Nephron (organoid): ENCODE data around the gene SRRM3.
"Not testable (repeated sequence)": the region's sequence is repeated elsewhere in the genome, so short reads cannot be mapped to it uniquely, and the experiment has no call there.

Experiments used
- H3K27ac Mint-ChIP-seq, 3 experiments: 2 replicates each; pipeline ENCODE4 v1.8.0; 2020; ENCODE audit warnings: mixed read lengths in 3 of 3, mild to moderate bottlenecking in 2 of 3, moderate library complexity in 1 of 3
- H3K27me3 Mint-ChIP-seq: 2 replicates; pipeline ENCODE4 v1.8.0; 2021; ENCODE audit warnings: low read depth, mild to moderate bottlenecking, moderate library complexity, mixed read lengths
- H3K36me3 Mint-ChIP-seq: 2 replicates; pipeline ENCODE4 v1.8.0; 2020; ENCODE audit warnings: low read depth, mixed read lengths
- H3K4me1 Mint-ChIP-seq: 2 replicates; pipeline ENCODE4 v1.8.0; 2020; ENCODE audit warnings: mixed read lengths
- H3K4me3 Mint-ChIP-seq, 3 experiments: 2 replicates each; pipeline ENCODE4 v1.8.0; 2020; ENCODE audit warnings: mild to moderate bottlenecking in 3 of 3, mixed read lengths in 3 of 3, moderate library complexity in 2 of 3
- H3K9me3 Mint-ChIP-seq: 2 replicates; pipeline ENCODE4 v1.8.0; 2020; ENCODE audit warnings: mixed read lengths
- TF ChIP-seq, protein P1 (sequence below), 3 experiments: fragments of 200-600 bp; sonication (generic); IDR thresholded peaks; one replicate each; pipeline ENCODE4 v1.5.0; 2021; ENCODE audit warnings: antibody characterized with exemption in 3 of 3; ENCODE audit not compliant: unreplicated experiment in 3 of 3

Gene SRRM3

DNA sequence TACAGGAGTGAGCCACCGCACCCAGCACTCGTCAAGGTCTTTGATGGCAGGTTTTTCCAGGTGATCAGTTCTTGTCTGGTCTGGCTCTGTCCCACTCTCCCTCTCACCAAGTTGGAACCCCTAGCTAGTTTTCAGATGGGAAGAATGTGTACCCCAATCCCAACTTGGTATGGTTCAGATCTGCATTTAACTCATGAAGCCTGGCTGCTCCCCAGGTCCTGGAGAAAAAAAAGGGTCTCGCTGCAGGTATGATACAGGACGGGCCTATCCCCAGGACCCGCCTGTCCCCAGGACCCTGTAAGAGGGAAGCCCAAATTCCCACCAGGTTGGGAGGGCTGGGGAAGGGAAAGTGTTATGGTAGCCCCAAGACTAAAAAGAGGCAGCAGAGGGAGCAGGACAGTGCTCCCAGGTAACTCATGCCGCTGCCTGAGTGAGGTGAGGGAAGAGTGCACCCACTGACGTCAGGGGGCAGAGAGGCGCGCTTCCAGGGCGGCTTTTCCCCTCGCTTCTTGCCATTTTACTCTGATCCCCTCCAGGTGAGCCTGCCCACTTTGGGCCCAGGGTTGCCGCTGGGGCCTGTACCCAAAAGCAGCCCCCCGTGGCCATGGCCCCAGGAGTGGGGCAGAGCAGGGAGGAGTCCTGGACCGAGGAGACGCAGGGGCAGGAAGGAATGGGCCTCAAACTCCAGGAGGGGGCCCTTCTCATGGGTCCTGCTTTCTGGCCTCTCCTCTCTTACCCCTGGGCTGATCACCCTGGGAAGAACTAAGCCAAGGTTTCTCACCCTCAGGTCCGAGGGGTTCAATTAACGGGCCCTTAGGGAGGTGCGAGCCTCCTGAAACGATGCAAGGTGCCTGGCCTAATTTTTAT lies 36.4 kb upstream of the SRRM3 start:
- Mint-ChIP-seq H3K27me3 (no peaks in the 10 kb centered on the region), H3K9me3 (no peaks in the 10 kb centered on the region), H3K4me3 (peak overlapping the region; percentile 21 to 54 (median 52)), H3K36me3 (no peaks in the 10 kb centered on the region), H3K27ac (no peak overlapping the region), H3K4me1 (no peaks in the 10 kb centered on the region)
- TF ChIP-seq, protein P1, sequence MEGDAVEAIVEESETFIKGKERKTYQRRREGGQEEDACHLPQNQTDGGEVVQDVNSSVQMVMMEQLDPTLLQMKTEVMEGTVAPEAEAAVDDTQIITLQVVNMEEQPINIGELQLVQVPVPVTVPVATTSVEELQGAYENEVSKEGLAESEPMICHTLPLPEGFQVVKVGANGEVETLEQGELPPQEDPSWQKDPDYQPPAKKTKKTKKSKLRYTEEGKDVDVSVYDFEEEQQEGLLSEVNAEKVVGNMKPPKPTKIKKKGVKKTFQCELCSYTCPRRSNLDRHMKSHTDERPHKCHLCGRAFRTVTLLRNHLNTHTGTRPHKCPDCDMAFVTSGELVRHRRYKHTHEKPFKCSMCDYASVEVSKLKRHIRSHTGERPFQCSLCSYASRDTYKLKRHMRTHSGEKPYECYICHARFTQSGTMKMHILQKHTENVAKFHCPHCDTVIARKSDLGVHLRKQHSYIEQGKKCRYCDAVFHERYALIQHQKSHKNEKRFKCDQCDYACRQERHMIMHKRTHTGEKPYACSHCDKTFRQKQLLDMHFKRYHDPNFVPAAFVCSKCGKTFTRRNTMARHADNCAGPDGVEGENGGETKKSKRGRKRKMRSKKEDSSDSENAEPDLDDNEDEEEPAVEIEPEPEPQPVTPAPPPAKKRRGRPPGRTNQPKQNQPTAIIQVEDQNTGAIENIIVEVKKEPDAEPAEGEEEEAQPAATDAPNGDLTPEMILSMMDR (IDR thresholded peaks at IDR 0.05; ENCODE audit: unreplicated experiment in 3 of 3) = no peak

GRCh38 chr7:76165973-76166403 lies 35.7 kb upstream of the SRRM3 start:
- Mint-ChIP-seq H3K4me1 (no peaks in the 10 kb centered on the region), H3K9me3 (no peaks in the 10 kb centered on the region), H3K36me3 (no peaks in the 10 kb centered on the region), H3K27ac (peak overlapping the region; percentile 61 to 88 (median 80)), H3K4me3 (peak overlapping the region; percentile 81 to 87 (median 87)), H3K27me3 (no peaks in the 10 kb centered on the region)
- TF ChIP-seq, protein P1 (IDR thresholded peaks at IDR 0.05; ENCODE audit: unreplicated experiment in 3 of 3) = no peak

- TF ChIP-seq, protein P1 (IDR thresholded peaks at IDR 0.05; ENCODE audit: unreplicated experiment in 3 of 3) = peak in 1 of 3 experiments; percentile 17
- Mint-ChIP-seq H3K27me3 (no peaks in the 10 kb centered on the region), H3K27ac (peak overlapping the region; percentile 61 to 88 (median 80)), H3K4me1 (no peaks in the 10 kb centered on the region), H3K36me3 (no peaks in the 10 kb centered on the region), H3K4me3 (peak overlapping the region; percentile 81 to 87 (median 87)), H3K9me3 (no peaks in the 10 kb centered on the region)
These were observed 35.1 kb upstream of the SRRM3 start for GRCh38 chr7:76166404-76167255.

GRCh38 chr7:76173566-76174205 lies 28.0 kb upstream of the SRRM3 start:
- Mint-ChIP-seq H3K27ac (no peak overlapping the region), H3K9me3 (no peaks in the 10 kb centered on the region), H3K36me3 (no peaks in the 10 kb centered on the region), H3K4me1 (peaks cover 5% of the 10 kb centered on the region), H3K27me3 (peaks cover 9% of the 10 kb centered on the region), H3K4me3 (no peak overlapping the region)
- TF ChIP-seq, protein P1 (IDR thresholded peaks at IDR 0.05; ENCODE audit: unreplicated experiment in 3 of 3) = no peak

GRCh38 chr7:76176951-76177350 lies 24.7 kb upstream of the SRRM3 start:
- H3K9me3 Mint-ChIP-seq, H3K4me1 Mint-ChIP-seq, H3K27ac Mint-ChIP-seq, H3K36me3 Mint-ChIP-seq, H3K4me3 Mint-ChIP-seq, H3K27me3 Mint-ChIP-seq: not testable (repeated sequence)

- H3K4me1 Mint-ChIP-seq = peaks cover 5% of the 10 kb centered on the region
- H3K9me3 Mint-ChIP-seq = no peaks in the 10 kb centered on the region
- H3K27ac Mint-ChIP-seq = no peak overlapping the region
- H3K36me3 Mint-ChIP-seq = no peaks in the 10 kb centered on the region
- H3K27me3 Mint-ChIP-seq = peaks cover 14% of the 10 kb centered on the region
- no peak overlapping the region for H3K4me3 Mint-ChIP-seq
- TF ChIP-seq, protein P1 (IDR thresholded peaks at IDR 0.05; ENCODE audit: unreplicated experiment in 3 of 3) = no peak
These were observed 22.0 kb upstream of the SRRM3 start for GRCh38 chr7:76179686-76180085.
